Glutamatergic neuron (in vitro differentiated cells): ENCODE results near the gene ACAP3. TPM values are rescaled to one million over a fixed set of nuclear protein-coding genes. Genes with fewer than 3 reads are reported as not detected.
A peak's percentile ranks its signal among the peaks of the same experiment; 100 is the strongest.

Experiments used
- DNase-seq: peaks from one replicate; pipeline ENCODE4 v3.0.0; 2022
- H3K27ac Mint-ChIP-seq: one replicate; pipeline ENCODE4 v1.8.0; 2020; ENCODE audit warnings: mild to moderate bottlenecking, mixed read lengths, inconsistent platforms; ENCODE audit not compliant: unreplicated experiment
- H3K27me3 Mint-ChIP-seq: one replicate; pipeline ENCODE4 v1.8.0; 2020; ENCODE audit warnings: mild to moderate bottlenecking, moderate library complexity, mixed read lengths, inconsistent platforms; ENCODE audit not compliant: unreplicated experiment
- H3K36me3 Mint-ChIP-seq: one replicate; pipeline ENCODE4 v1.8.0; 2020; ENCODE audit warnings: mild to moderate bottlenecking, mixed read lengths, inconsistent platforms; ENCODE audit not compliant: unreplicated experiment
- H3K4me1 Mint-ChIP-seq: one replicate; pipeline ENCODE4 v1.8.0; 2020; ENCODE audit warnings: mild to moderate bottlenecking, low read depth, mixed read lengths, inconsistent platforms; ENCODE audit not compliant: unreplicated experiment
- H3K4me3 Mint-ChIP-seq: one replicate; pipeline ENCODE4 v1.8.0; 2020; ENCODE audit warnings: mild to moderate bottlenecking, mixed read lengths, inconsistent platforms; ENCODE audit not compliant: unreplicated experiment
- H3K9me3 Mint-ChIP-seq: one replicate; pipeline ENCODE4 v1.8.0; 2020; ENCODE audit warnings: mild to moderate bottlenecking, moderate library complexity, mixed read lengths, inconsistent platforms; ENCODE audit not compliant: unreplicated experiment
- CTCF ChIP-seq: fragments of 200-600 bp; sonication (generic); IDR thresholded peaks from one replicate; pipeline ENCODE4 v1.5.0; 2021; ENCODE audit not compliant: partially characterized antibody, unreplicated experiment
- total RNA-seq: library from RNA; stranded (reverse); fragmentation: NEBNext Ultra II Directional; extraction: Animal tissue kit (Norgen Biotek cat#: 25700); gene quantifications from one replicate; pipeline ENCODE4 v1.2.1, GENCODE V29; 2021; ENCODE audit not compliant: unreplicated experiment

The ACAP3 gene
- total RNA-seq, 1 donor from 2014 or later, result 1,099 TPM

DNA sequence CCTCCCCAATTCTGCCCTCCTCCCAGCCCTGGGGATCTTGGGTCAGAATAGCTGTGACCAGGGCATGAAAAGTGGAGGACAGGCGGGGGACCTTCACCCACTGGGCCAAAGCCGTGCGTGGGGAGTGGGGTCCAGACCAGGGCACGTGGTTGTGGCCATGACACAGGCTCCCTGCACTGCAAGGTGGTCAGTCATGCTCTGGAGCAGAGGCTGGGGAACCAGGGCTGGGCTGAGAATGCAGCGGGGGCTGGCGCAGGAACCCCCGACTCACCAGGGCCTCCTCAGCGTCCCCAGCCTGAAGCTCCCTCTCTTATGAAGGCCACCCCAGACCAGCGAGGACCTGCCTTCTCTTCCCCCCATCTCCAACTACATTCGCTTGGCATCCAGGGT, 38.8 kb upstream of the ACAP3 start:
- peak overlapping the region; percentile 82 for H3K4me3 Mint-ChIP-seq

DNA sequence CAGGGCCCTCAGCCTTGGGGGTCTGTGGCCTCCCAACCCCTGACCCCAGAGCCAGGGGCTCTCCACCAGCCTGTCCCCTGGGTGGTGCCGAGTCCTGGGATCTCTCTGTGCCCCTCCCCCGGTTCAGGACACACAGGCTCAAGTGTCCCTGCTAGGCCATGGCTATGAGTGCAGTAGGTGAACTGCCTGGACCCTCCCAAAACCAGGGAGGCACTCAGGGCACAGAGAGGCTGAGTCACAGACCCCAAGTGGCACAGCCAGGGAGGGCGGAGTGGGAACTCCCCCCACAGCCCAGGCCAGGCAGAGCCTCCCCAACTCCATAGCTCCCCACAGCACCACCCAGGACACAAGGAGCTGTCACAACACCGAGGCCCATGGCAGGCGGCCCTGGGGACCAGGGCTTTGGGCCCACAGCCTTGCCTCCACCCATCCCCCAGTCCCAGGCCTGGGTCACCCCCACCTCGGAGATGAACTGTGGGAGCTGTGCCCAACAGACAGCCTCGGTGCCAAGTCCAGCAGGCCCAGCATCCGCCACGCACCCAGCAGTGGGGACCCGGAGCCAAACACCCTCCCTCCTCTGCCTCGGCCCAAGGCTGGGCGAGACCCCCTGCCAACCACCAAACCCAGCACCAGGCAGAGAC, 38.2 kb upstream of the ACAP3 start:
- Mint-ChIP-seq H3K4me3 (peak overlapping the region; percentile 82), H3K27me3 (peaks cover 10% of the 10 kb centered on the region), H3K27ac (no peak overlapping the region), H3K9me3 (peaks cover 5% of the 10 kb centered on the region), H3K4me1 (peaks cover 8% of the 10 kb centered on the region), H3K36me3 (no peaks in the 10 kb centered on the region)
- no peak for TF ChIP-seq CTCF
- no peak for DNase-seq

More for the DNA sequence above, 38.8 kb upstream of the ACAP3 start:
- Mint-ChIP-seq H3K27ac (no peak overlapping the region), H3K9me3 (no peaks in the 10 kb centered on the region), H3K36me3 (no peaks in the 10 kb centered on the region), H3K27me3 (peaks cover 7% of the 10 kb centered on the region), H3K4me1 (peaks cover 8% of the 10 kb centered on the region)
- no peak for DNase-seq
- TF ChIP-seq CTCF, result no peak

DNA sequence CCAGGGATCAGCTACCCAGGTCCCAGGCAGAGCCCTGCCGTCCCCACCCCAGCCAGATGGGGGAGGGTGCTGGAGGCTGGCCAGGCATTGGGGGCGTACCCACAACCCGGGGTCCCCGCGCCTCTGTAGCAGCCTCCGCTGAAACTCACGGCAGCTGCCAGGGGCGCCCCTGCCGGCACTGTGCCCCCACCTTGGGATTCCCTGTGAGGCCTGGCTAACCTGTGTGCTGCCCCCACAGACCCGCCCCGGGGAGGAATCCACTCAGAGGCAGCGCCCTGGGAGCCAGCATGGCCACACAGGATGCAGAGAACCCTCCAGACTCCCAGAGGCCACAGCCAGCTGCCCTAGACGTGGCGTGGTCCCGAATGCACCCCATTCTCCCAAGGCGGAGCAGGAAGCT, 37.7 kb upstream of the ACAP3 start:
- Mint-ChIP-seq H3K36me3 (no peaks in the 10 kb centered on the region), H3K4me3 (no peak overlapping the region), H3K27me3 (peaks cover 15% of the 10 kb centered on the region), H3K27ac (no peak overlapping the region), H3K9me3 (peaks cover 9% of the 10 kb centered on the region), H3K4me1 (peaks cover 8% of the 10 kb centered on the region)
- TF ChIP-seq CTCF, result no peak
- no peak for DNase-seq

DNA sequence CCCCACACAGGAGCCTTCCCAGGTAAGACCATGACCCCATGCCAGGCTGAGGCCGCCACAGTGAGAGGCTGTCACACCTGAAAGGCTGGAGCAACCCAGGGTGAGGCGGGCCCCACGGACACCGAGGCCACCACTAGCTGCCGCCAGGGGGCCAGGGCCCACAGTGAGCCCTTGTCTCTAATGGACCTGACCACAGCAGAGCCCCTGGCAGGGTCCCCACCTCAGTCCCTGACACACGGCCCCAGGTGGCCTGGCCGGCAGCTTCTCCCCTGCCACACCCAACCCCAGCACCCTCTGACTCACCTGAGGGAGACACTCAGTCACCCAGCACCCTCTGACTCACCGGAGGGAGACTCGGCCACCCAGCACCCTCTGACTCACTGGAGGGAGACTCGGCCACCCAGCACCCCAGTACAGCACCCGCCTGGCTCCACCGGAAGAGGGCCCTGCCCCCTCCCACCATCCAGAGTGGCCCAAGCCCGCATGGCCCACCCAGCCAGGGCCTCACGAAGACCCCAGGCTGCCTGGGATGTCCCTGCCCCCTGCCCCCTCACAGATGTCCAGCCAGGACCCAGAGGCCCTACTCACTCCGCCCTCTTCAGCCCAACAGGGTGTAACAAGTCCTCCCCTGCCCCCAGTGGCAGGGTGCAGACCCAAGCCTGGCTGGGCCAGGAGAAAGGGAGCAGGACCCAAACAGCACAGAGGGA, 37.1 kb upstream of the ACAP3 start:
- peaks cover 15% of the 10 kb centered on the region for H3K27me3 Mint-ChIP-seq
- peak; percentile 64 for DNase-seq
- no peak overlapping the region for H3K4me3 Mint-ChIP-seq
- H3K4me1 Mint-ChIP-seq, result peaks cover 8% of the 10 kb centered on the region
- H3K9me3 Mint-ChIP-seq, result peaks cover 9% of the 10 kb centered on the region
- TF ChIP-seq CTCF, result peak; percentile 55
- H3K36me3 Mint-ChIP-seq, result no peaks in the 10 kb centered on the region
- H3K27ac Mint-ChIP-seq, result no peak overlapping the region

DNA sequence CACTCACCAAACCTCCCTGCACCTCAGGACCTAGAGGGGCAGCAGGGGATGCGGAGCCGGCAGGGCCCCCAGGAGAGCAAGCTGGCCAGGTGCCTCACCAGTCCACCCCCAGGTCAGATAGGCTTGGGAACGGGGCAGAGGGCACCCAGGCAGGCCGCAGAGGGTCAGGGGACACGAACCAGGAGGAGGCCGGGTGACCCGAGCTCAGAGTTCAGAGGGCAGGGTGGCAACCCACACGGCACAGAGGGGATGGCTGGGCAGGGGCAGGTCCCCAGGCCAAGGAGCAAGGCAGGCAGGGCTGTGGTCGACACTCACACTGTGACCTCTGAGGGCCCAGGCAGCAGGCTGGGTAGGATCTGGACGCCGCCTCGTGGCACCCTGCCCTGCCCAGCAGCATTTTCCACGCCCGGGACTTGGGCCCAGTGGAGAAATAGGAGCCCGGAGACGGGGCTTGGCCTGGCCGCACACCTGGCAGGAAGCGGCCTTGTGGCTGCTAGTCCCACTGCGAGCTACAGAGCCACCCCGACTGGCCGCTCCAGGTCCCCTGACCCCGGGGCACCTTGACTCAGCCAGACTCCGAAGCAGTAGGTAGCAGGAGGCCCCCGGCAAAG, 36.2 kb upstream of the ACAP3 start:
- H3K27me3 Mint-ChIP-seq, result peaks cover 15% of the 10 kb centered on the region
- H3K27ac Mint-ChIP-seq, result no peak overlapping the region
- no peaks in the 10 kb centered on the region for H3K36me3 Mint-ChIP-seq
- peaks cover 9% of the 10 kb centered on the region for H3K9me3 Mint-ChIP-seq
- TF ChIP-seq CTCF, result no peak
- no peak overlapping the region for H3K4me3 Mint-ChIP-seq
- H3K4me1 Mint-ChIP-seq, result peaks cover 8% of the 10 kb centered on the region
- no peak for DNase-seq
